ENCODE data around the gene SUCLG1. TPM values are rescaled to one million over a fixed set of nuclear protein-coding genes. Genes with fewer than 3 reads are reported as not detected.

Gene SUCLG1
- total and polyA plus RNA-seq, 10 of the 15 experiments (the other 5 are each of a cell fraction or from before 2014, with no cell fraction given): 75.4 to 197 (median 93.6) TPM

DNA sequence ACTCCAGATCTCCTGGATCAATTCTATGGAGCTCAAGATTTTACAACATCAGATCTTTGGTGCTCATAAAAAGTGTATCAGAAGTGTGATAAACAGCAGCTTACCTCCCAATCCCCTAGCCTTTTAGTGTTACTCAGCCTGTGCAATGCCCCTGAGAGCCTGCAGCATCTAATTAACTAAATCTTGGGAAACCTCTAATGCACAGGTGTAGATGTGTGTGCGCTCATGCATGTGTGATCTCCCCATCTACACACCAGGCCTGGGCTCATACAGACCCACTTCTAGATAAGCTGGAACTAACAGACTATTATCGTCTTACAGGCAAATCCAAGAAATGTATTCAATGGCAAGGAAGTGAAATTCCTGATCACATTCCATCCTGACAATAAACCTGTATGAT lies 7.5 kb downstream of the SUCLG1 start (continued):
- no peak for TF ChIP-seq PAX8 (IDR thresholded peaks at IDR 0.05)

DNA sequence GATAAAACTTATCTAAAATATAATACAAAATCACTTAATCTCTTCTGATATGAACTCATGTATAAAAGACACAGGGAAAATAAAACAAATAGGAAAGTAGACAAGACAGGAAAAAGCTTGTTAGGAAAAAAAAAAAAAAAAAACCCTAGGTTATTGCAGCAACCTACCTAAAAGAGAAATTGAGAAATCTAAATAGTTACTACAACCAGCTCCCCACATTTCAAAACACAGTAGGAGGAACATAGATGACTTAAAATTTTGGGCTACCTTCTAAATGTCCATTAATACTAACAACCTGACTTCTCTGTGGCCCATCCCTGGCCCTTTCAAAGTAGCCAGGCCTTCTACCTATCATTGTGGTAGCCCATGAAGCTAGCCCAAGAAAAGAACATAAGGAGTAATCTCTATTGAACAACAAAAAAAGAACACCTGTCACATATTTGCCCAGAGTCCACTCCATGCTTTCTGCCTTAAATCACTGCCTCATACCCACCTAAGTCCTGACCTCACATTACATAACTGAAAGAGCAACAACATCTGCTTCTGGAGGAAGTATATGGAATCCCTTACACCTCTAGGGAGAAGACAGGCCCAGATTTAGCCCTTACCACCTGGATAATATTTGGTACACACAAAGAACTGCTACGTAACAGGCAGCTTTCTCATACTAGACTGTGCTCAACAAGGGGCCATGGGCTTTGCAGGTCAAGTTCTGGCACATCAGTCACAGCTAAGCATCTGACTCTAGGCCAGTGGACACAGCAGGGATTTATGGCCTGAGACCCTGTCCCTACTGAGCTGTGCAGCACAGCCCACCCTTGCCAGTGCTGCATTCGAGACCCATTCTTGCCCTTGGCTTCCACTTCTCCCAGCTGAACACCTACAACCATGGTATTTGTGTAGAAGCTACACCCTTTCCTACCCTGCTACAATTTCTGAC lies 8.5 kb downstream of the SUCLG1 start:
- WGBS (ENCODE audit: insufficient coverage, insufficient replicate concordance, low lambda C conversion rate, missing lambda C conversion rate): 92% methylated on average over 2 of the region's 2 CpGs
- Histone ChIP-seq H3K4me2 (ENCODE audit: control insufficient read depth, insufficient read depth) (no peak overlapping the region), H2AFZ (ENCODE audit: control insufficient read depth, low read depth, low read length) (no peak overlapping the region), H3K4me3 (no peak overlapping the region), H3K9me3 (replicated peaks; ENCODE audit: control insufficient read depth, insufficient read depth, low read length) (no peaks in the 10 kb centered on the region), H3K79me2 (ENCODE audit: control insufficient read depth, insufficient read depth, low read length) (peaks cover 29% of the 10 kb centered on the region), H3K36me3 (ENCODE audit: control insufficient read depth in 2 of 2, insufficient read depth in 2 of 2, low read length in 1 of 2) (peaks cover 3% of the 10 kb centered on the region in 2 experiments; a peak in 2 of 4 replicates), H3K27ac (ENCODE audit: control insufficient read depth, insufficient read depth) (no peak overlapping the region), H3K9ac (ENCODE audit: control insufficient read depth, insufficient read depth, low read length) (no peak overlapping the region), H4K20me1 (ENCODE audit: control insufficient read depth, insufficient read depth) (0 out of 2 replicates have a peak, but pooled peaks cover 2% of the 10 kb centered on the region), H3K4me1 (ENCODE audit: control insufficient read depth, insufficient read depth, low read length) (no peaks in the 10 kb centered on the region), H3K27me3 (replicated peaks in 1 of 2; ENCODE audit: control insufficient read depth in 2 of 2, insufficient read depth in 2 of 2, low read length in 1 of 2) (no peaks in the 10 kb centered on the region)
- BruUV-seq (replicated peaks): no TSS peak
- ChIA-PET RAD21 (ENCODE audit: unreplicated experiment) (interaction anchor here (0.7 kb wide), 1 partner anchor 91 kb away, joined by 3 read pairs; no protein-coding TSS in a partner anchor), SMC1A (ENCODE audit: uncharacterized antibody, unreplicated experiment) (no interaction called here), CTCF (interaction anchor here (1.1 kb wide), 1 partner anchor 11 kb away, joined by 3 read pairs; no protein-coding TSS in a partner anchor), POLR2A (interaction anchor here (0.6 kb wide), 3 partner anchors 88 to 876 kb away, joined by 3 to 5 read pairs (median 3); no protein-coding TSS in a partner anchor)
- no peak for TF ChIP-seq EZH2 (IDR thresholded peaks at IDR 0.05; ENCODE audit: borderline replicate concordance, control insufficient read depth, low read depth, low read length)
- no peak for TF ChIP-seq ZNF217 (IDR thresholded peaks at IDR 0.05)
- no peak for TF ChIP-seq MTA3 (IDR thresholded peaks at IDR 0.05; ENCODE audit: borderline replicate concordance, low read length)
- no peak for TF ChIP-seq CHD4 (IDR thresholded peaks at IDR 0.05)
- TF ChIP-seq BACH1 (IDR thresholded peaks at IDR 0.05; ENCODE audit: borderline replicate concordance): no peak
- no peak for TF ChIP-seq RBBP5 (conservative IDR thresholded peaks at IDR 0.05)
- no peak for TF ChIP-seq ETV6 (conservative IDR thresholded peaks at IDR 0.05 in 1 of 2, IDR thresholded peaks at IDR 0.05 in 1 of 2; ENCODE audit: borderline replicate concordance in 1 of 2, low read depth in 1 of 2)
- no peak for TF ChIP-seq MXI1 (IDR thresholded peaks at IDR 0.05; ENCODE audit: low read depth, low read length)
- no peak for TF ChIP-seq POU2F2 (IDR thresholded peaks at IDR 0.05; ENCODE audit: borderline replicate concordance, low read depth, low read length)
- TF ChIP-seq CREM (IDR thresholded peaks at IDR 0.05; ENCODE audit: low read depth): no peak
- FAIRE-seq (peak; percentile 41), DNase-seq (ENCODE audit: low read depth, low spot score) (no peak), ATAC-seq (peak; percentile 35)
- intact Hi-C loops (cut with micrococcal nuclease; ENCODE audit: unreplicated experiment): no loop called here
- in situ Hi-C loops (cut with MboI): no loop called here

Data from GM12878 (cell line).